Measurements from ENCODE around the gene UBE3C.

UBE3C gene

DNA sequence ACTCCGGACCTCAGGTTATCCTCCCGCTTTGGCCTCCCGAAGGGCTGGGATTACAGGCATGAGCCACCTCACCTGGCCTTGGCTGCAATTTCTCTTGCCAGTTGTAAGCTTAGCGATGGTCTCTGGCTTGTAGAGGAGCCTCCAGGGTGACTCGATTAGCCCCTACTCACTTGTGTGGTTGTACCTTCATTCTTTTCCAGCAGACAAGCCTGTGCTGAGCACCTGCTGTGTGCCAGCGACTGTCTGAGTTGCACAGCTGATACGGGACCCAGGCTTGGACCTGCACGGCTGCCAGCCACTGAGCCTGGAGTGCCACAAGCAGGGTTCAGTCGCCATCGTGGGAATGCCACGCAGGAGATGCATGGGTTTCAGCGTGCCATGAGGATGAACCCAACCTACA is 156.0 kb downstream of the UBE3C start:
- H3K4me3 ChIP-seq (ENCODE audit: control insufficient read depth, low read depth, low read length) = no peak overlapping the region
- DNase-seq (ENCODE audit: low read depth) = no peak
- TF ChIP-seq, protein P1, sequence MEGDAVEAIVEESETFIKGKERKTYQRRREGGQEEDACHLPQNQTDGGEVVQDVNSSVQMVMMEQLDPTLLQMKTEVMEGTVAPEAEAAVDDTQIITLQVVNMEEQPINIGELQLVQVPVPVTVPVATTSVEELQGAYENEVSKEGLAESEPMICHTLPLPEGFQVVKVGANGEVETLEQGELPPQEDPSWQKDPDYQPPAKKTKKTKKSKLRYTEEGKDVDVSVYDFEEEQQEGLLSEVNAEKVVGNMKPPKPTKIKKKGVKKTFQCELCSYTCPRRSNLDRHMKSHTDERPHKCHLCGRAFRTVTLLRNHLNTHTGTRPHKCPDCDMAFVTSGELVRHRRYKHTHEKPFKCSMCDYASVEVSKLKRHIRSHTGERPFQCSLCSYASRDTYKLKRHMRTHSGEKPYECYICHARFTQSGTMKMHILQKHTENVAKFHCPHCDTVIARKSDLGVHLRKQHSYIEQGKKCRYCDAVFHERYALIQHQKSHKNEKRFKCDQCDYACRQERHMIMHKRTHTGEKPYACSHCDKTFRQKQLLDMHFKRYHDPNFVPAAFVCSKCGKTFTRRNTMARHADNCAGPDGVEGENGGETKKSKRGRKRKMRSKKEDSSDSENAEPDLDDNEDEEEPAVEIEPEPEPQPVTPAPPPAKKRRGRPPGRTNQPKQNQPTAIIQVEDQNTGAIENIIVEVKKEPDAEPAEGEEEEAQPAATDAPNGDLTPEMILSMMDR (IDR thresholded peaks at IDR 0.05; ENCODE audit: control insufficient read depth, insufficient read depth, low read depth, low read length, missing control alignments) = no peak

DNA sequence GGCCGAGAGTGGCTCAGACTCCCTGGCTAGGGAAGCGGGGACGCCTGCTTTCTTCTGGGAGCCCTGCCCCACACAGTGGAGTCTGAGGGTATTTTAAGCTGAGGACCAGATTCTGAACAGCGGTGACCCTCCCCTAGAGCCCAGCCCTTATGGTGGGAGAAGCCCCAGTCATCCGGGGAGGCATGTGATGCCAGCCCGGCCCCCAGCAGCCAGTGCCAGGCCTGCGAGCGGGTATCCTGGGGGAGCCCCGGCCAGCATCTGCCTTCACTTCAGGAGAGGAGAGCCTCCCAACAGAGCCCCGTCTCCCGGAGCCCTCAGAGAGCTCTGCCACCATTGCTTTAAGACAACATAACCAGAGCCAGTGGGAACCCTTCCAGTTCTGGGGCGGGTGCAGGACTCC is 156.6 kb downstream of the UBE3C start:
- no peak for DNase-seq (ENCODE audit: low read depth)
- TF ChIP-seq, protein P1 (IDR thresholded peaks at IDR 0.05; ENCODE audit: control insufficient read depth, insufficient read depth, low read depth, low read length, missing control alignments) = no peak
- no peak overlapping the region for H3K4me3 ChIP-seq (ENCODE audit: control insufficient read depth, low read depth, low read length)

DNA sequence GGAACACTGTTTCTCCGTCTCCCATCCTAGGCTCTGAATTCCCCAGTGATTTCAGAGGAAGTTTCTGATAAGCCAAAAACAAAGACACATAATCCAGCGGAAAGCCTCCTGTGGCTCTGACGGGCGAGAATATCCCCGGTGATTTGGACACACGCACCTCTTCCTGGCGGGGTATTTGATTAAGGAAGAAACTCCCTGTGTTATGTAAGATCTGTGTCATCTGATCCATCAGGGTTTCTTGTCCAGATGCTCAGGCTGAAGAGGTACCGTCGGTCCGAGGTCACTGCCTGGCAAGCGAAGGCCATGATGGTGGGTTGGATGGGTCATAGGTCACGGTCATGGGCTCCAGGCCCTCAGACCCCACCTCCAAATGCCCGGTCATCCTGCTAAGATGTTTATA is 158.5 kb downstream of the UBE3C start:
- TF ChIP-seq, protein P1 (IDR thresholded peaks at IDR 0.05; ENCODE audit: control insufficient read depth, insufficient read depth, low read depth, low read length, missing control alignments) = no peak
- no peak overlapping the region for H3K4me3 ChIP-seq (ENCODE audit: control insufficient read depth, low read depth, low read length)
- DNase-seq (ENCODE audit: low read depth) = no peak

DNA sequence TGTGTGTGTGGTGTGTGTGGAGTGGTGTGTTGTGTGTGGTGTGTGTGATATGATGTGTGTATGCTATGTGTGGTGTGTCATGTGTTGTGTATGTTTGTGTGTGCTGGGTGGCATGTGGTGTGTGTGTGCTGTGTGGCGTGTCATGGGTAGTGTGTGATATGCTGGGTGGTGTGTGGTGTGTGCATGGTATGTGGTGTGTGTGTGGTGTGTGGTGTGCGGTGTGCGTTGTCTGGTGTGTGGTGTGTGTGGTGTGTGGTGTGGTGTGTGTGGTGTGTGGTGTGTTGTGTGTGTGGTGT is 160.5 kb downstream of the UBE3C start:
- TF ChIP-seq, protein P1 (IDR thresholded peaks at IDR 0.05; ENCODE audit: control insufficient read depth, insufficient read depth, low read depth, low read length, missing control alignments) = no peak
- no peak overlapping the region for H3K4me3 ChIP-seq (ENCODE audit: control insufficient read depth, low read depth, low read length)
- no peak for DNase-seq (ENCODE audit: low read depth)

DNA sequence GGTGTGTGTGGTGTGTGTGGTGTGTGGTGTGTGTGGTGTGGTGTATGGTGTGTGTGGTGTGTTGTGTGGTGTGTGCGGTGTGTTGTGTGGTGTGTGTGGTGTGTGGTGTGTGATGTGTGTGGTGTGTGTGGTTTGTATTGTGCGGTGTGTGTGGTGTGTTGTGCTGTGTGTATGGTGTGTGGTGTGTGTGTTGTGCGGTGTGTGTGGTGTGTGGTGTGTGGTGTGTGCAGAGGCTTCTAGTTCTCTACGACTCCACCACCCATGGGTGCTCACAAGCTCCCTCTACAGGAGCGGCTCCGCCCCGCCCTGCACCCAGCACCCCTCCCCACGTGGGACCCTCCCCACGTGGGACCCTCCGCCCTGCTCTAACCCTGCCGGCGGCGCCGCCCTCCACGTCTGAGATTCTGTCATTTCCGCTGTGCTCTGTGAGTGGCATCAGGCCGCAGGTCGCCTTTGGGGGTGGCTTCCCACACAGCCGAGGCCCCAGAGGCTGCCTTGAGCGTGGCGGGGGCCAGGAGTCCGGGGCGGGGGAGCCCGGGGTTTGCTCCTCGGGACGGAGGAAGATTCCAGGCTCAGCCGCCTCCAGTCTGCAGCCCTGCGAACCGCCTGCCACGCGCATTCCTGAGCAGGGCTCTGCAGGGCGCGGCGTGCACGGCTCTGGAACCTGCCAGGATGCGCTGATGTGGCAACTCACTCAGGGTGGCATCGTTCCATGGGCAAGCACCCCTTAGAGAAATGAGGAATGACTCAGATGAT is 161.1 kb downstream of the UBE3C start:
- H3K4me3 ChIP-seq (ENCODE audit: control insufficient read depth, low read depth, low read length) = no peak overlapping the region
- TF ChIP-seq, protein P1 (IDR thresholded peaks at IDR 0.05; ENCODE audit: control insufficient read depth, insufficient read depth, low read depth, low read length, missing control alignments) = no peak
- DNase-seq (ENCODE audit: low read depth) = no peak

DNA sequence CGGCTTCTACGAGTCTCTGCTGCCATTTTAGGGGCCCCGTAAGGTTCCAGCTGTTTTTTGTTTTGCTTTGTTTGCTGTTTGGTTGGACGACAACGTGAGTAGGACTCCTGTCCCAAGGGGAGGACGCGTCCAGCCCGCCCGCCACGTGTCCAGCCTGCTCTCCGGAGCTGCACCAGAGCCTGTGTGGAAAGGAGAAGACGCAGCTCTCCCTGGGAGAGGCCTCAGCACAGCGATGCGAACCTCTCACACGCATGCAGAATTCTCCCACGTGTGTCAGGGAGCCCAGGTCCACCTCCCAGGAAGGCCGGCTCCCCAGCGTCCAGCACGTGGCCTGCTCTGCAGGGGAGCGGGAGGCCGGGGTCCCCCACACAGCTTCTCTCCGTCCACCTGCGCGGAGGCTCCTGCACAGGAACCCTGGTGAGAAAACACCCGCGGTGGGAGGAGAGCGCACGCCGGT is 161.7 kb downstream of the UBE3C start:
- no peak overlapping the region for H3K4me3 ChIP-seq (ENCODE audit: control insufficient read depth, low read depth, low read length)
- TF ChIP-seq, protein P1 (IDR thresholded peaks at IDR 0.05; ENCODE audit: control insufficient read depth, insufficient read depth, low read depth, low read length, missing control alignments) = no peak
- no peak for DNase-seq (ENCODE audit: low read depth)

Data from AG09309 (cell line).